Measurements from ENCODE around the gene PNLIPRP3.

DNA sequence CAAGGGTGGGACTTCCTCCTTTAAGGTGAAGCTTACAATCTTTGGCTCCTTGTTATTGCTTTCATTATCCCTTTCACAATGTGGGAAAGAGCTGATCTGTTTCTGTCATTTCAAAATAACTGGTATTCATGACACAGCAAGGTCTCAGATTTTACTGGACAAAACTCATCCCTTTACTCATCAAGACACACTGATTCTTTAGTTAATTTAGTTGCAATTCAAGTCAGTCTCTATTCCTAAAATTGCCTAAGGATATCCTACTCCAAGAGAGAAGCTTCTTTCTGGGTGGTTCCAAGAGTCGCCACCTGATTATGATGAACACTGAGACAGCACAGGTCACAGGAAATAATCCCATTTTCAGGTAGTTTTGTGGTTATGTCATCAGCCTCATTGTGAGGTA lies 5.8 kb upstream of the PNLIPRP3 start:
- TF ChIP-seq, protein P1, sequence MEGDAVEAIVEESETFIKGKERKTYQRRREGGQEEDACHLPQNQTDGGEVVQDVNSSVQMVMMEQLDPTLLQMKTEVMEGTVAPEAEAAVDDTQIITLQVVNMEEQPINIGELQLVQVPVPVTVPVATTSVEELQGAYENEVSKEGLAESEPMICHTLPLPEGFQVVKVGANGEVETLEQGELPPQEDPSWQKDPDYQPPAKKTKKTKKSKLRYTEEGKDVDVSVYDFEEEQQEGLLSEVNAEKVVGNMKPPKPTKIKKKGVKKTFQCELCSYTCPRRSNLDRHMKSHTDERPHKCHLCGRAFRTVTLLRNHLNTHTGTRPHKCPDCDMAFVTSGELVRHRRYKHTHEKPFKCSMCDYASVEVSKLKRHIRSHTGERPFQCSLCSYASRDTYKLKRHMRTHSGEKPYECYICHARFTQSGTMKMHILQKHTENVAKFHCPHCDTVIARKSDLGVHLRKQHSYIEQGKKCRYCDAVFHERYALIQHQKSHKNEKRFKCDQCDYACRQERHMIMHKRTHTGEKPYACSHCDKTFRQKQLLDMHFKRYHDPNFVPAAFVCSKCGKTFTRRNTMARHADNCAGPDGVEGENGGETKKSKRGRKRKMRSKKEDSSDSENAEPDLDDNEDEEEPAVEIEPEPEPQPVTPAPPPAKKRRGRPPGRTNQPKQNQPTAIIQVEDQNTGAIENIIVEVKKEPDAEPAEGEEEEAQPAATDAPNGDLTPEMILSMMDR (conservative IDR thresholded peaks at IDR 0.05; ENCODE audit: low read length), result no peak
- TF ChIP-seq EZH2phosphoT487 (IDR thresholded peaks at IDR 0.05; ENCODE audit: borderline replicate concordance), result no peak
